HepG2 (cell line): Measurements from ENCODE around the gene MYO7B. TPM values are rescaled to one million over a fixed set of nuclear protein-coding genes. Genes with fewer than 3 reads are reported as not detected.
A peak's percentile ranks its signal among the peaks of the same experiment; 100 is the strongest.

Experiments
- ATF1 ChIP-seq: IDR thresholded peaks from 2 replicates; pipeline ENCODE4 v1.6.1; 2016; ENCODE audit warnings: mild to moderate bottlenecking, control low read depth
- BORCS8-MEF2B ChIP-seq: sonication (generic); formaldehyde crosslinking; IDR thresholded peaks from 2 replicates; pipeline ENCODE4 v1.8.0; 2022; ENCODE audit warnings: mild to moderate bottlenecking, missing genetic modification reagents
- FOXP4 ChIP-seq: sonication (generic); formaldehyde crosslinking; IDR thresholded peaks from 2 replicates; pipeline ENCODE4 v1.4.0; 2020; ENCODE audit warnings: missing genetic modification reagents
- KLF12 ChIP-seq: sonication (generic); formaldehyde crosslinking; IDR thresholded peaks from 2 replicates; pipeline ENCODE4 v1.4.0; 2020; ENCODE audit warnings: missing genetic modification reagents, borderline replicate concordance
- KLF9 ChIP-seq: IDR thresholded peaks from 2 replicates; pipeline ENCODE4 v1.6.1; 2016; ENCODE audit warnings: low read depth
- PITX1 ChIP-seq: sonication (generic); formaldehyde crosslinking; IDR thresholded peaks from 2 replicates; pipeline ENCODE4 v1.5.1; 2020; ENCODE audit warnings: mild to moderate bottlenecking, missing genetic modification reagents
- PRDM4 ChIP-seq: sonication (generic); formaldehyde crosslinking; IDR thresholded peaks from 2 replicates; pipeline ENCODE4 v1.9.0; 2021; ENCODE audit warnings: missing genetic modification reagents, borderline replicate concordance
- RFXAP ChIP-seq: sonication (generic); formaldehyde crosslinking; IDR thresholded peaks from 2 replicates; pipeline ENCODE4 v1.4.0; 2020; ENCODE audit warnings: missing genetic modification reagents, borderline replicate concordance
- SMAD1 ChIP-seq: sonication (generic); formaldehyde crosslinking; IDR thresholded peaks from 2 replicates; pipeline ENCODE4 v1.4.0; 2020; ENCODE audit warnings: missing genetic modification reagents, low read depth, mild to moderate bottlenecking, borderline replicate concordance
- SMAD3 ChIP-seq: sonication (generic); formaldehyde crosslinking; IDR thresholded peaks from 2 replicates; pipeline ENCODE4 v1.4.0; 2020; ENCODE audit warnings: missing genetic modification reagents
- THAP8 ChIP-seq: sonication (generic); formaldehyde crosslinking; IDR thresholded peaks from 2 replicates; pipeline ENCODE4 v1.5.1; 2020; ENCODE audit warnings: missing genetic modification reagents, mild to moderate bottlenecking, borderline replicate concordance
- TP53 ChIP-seq: sonication (generic); formaldehyde crosslinking; conservative IDR thresholded peaks from 2 replicates; pipeline ENCODE4 v1.4.0; 2020; ENCODE audit warnings: missing genetic modification reagents
- ZBTB7B ChIP-seq: sonication (generic); formaldehyde crosslinking; IDR thresholded peaks from 2 replicates; pipeline ENCODE4 v1.4.0; 2020; ENCODE audit warnings: missing genetic modification reagents
- ZGPAT ChIP-seq: IDR thresholded peaks from 2 replicates; pipeline ENCODE4 v1.6.1; 2016; ENCODE audit warnings: mild to moderate bottlenecking
- ZNF121 ChIP-seq: sonication (generic); formaldehyde crosslinking; IDR thresholded peaks from 2 replicates; pipeline ENCODE4 v1.5.0; 2020; ENCODE audit warnings: mild to moderate bottlenecking, missing genetic modification reagents
- ZNF274 ChIP-seq: sonication (generic); formaldehyde crosslinking; IDR thresholded peaks from 2 replicates; pipeline ENCODE4 v1.5.1; 2020; ENCODE audit warnings: mild to moderate bottlenecking, missing genetic modification reagents
- ZNF326 ChIP-seq: sonication (generic); formaldehyde crosslinking; IDR thresholded peaks from 2 replicates; pipeline ENCODE4 v1.4.0; 2020; ENCODE audit warnings: missing genetic modification reagents, borderline replicate concordance
- ZNF337 ChIP-seq: sonication (generic); formaldehyde crosslinking; IDR thresholded peaks from 2 replicates; pipeline ENCODE4 v1.5.1; 2020; ENCODE audit warnings: missing genetic modification reagents, low read depth, mild to moderate bottlenecking, borderline replicate concordance
- ZNF563 ChIP-seq: sonication (generic); formaldehyde crosslinking; IDR thresholded peaks from 2 replicates; pipeline ENCODE4 v1.8.0; 2022; ENCODE audit warnings: mild to moderate bottlenecking, moderate library complexity, missing genetic modification reagents
- ZNF614 ChIP-seq: IDR thresholded peaks from 2 replicates; pipeline ENCODE4 v1.6.1; 2018; ENCODE audit warnings: missing biosample characterization, missing genetic modification reagents, inconsistent platforms, borderline replicate concordance
- ZNF660 ChIP-seq: sonication (generic); formaldehyde crosslinking; IDR thresholded peaks from 2 replicates; pipeline ENCODE4 v1.5.1; 2020; ENCODE audit warnings: mild to moderate bottlenecking, low read depth, missing genetic modification reagents, borderline replicate concordance
- ZNF724P ChIP-seq: sonication (generic); formaldehyde crosslinking; IDR thresholded peaks from 2 replicates; pipeline ENCODE4 v1.8.0; 2022; ENCODE audit warnings: missing genetic modification reagents, borderline replicate concordance
- ZNF83 ChIP-seq: sonication (generic); formaldehyde crosslinking; IDR thresholded peaks from 2 replicates; pipeline ENCODE4 v1.4.0; 2020; ENCODE audit warnings: missing genetic modification reagents, mild to moderate bottlenecking, borderline replicate concordance
- polyA plus RNA-seq, 8 experiments: library from polyadenylated mRNA; depleted of rRNA in 3 of 8; stranded (reverse) in 7 of 8; unstranded in 1 of 8; fragments of >200 nt; fragmentation: Illumina TruSeq in 4 of 8; extraction: Trizol in 4 of 8; gene quantifications; 2 replicates each; pipeline versions ENCODE4 v1.2.1 to v1.2.3, GENCODE V29; 2011 to 2016; ENCODE audit warnings: low read depth in 4 of 8, missing spikeins in 1 of 8, mixed read lengths in 1 of 8; ENCODE audit not compliant: insufficient read depth in 1 of 8
- total RNA-seq, 5 experiments: library from RNA; depleted of rRNA; stranded (reverse); fragments of >200 nt; fragmentation: Illumina TruSeq; extraction: Trizol; gene quantifications; 2 replicates each; pipeline ENCODE4 v1.2.3, GENCODE V29; 2016; ENCODE audit warnings: low read depth in 1 of 5

Gene MYO7B
- total and polyA plus RNA-seq, 2 of the 13 experiments (the other 11 are each of a cell fraction or from before 2014, with no cell fraction given) = not detected

- no peak for TF ChIP-seq ZGPAT
- no peak for TF ChIP-seq ZNF83 (CRISPR knock-in tag)
- no peak for TF ChIP-seq ZBTB7B (CRISPR knock-in tag)
- TF ChIP-seq ZNF121 (CRISPR knock-in tag) = no peak
- TF ChIP-seq RFXAP (CRISPR knock-in tag) = peak; percentile 31; the same call in 1 of the 2 replicates
- no peak for TF ChIP-seq SMAD3 (CRISPR knock-in tag)
- TF ChIP-seq THAP8 (CRISPR knock-in tag) = no peak
- peak; percentile 91 for TF ChIP-seq ZNF724P
- no peak for TF ChIP-seq ZNF274 (CRISPR knock-in tag)
- TF ChIP-seq PITX1 = no peak
- TF ChIP-seq ZNF337 = no peak
- no peak for TF ChIP-seq FOXP4 (CRISPR knock-in tag)
- TF ChIP-seq KLF9 (CRISPR knock-in tag) = no peak
- 0 out of 2 replicates have a peak, but pooled peaks have one; percentile 8 for TF ChIP-seq ZNF563 (CRISPR knock-in tag)
- no peak for TF ChIP-seq ZNF326 (CRISPR knock-in tag)
- TF ChIP-seq ZNF614 = no peak
- TF ChIP-seq KLF12 (CRISPR knock-in tag) = no peak
- no peak for TF ChIP-seq TP53
- no peak for TF ChIP-seq ZNF660 (CRISPR knock-in tag)
- no peak for TF ChIP-seq ATF1 (CRISPR knock-in tag)
- TF ChIP-seq SMAD1 (CRISPR knock-in tag) = peak; percentile 67; the same call in 1 of the 2 replicates
- TF ChIP-seq BORCS8-MEF2B (CRISPR knock-in tag) = no peak
- TF ChIP-seq PRDM4 (CRISPR knock-in tag) = no peak
Measured at GRCh38 chr2:127640082-127641072, 104.9 kb downstream of the MYO7B start (continued).
